Stimulated activated CD4-positive, alpha-beta T cell treated with anti-CD3 and anti-CD28 coated beads, TNF-alpha, amount 100 ng/mL, for 1 hour (primary cell): ENCODE data around the gene RAB3GAP1.
"Not testable (repeated sequence)": the region's sequence is repeated elsewhere in the genome, so short reads cannot be mapped to it uniquely, and the experiment has no call there.

ENCODE experiments used
- DNase-seq, 3 donors: peaks; one replicate each; pipeline ENCODE4 v3.0.0-alpha.2; 2020; ENCODE audit warnings: low read depth in 3 of 3, low spot score in 1 of 3

RAB3GAP1 gene

GRCh38 chr2:135052997-135053474, 944 bp downstream of the RAB3GAP1 start:
- no peak for DNase-seq

- DNase-seq, result no peak
These were observed 3.2 kb downstream of the RAB3GAP1 start for GRCh38 chr2:135055182-135055786.

- no peak for DNase-seq
These were observed 4.7 kb downstream of the RAB3GAP1 start for GRCh38 chr2:135056790-135057189.

DNA sequence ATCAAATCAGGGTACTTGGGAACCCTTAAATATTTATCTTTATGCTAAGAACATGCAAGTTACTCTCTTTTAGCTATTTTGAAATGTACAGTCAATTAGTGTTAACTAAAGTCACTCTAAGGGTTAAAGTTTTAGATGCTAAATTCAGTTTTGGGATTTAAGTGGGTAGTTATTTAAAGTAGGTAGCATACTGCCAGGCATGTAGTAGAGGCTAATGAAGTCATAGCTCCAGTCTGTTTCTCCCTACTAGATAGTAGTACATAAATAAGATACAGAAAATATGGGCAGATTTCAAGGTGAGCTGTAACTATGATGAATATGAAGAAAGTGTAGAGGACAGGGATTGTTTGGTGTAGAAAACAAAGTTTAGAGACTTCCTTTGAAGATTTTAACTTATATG, 7.5 kb downstream of the RAB3GAP1 start:
- DNase-seq, result no peak

DNA sequence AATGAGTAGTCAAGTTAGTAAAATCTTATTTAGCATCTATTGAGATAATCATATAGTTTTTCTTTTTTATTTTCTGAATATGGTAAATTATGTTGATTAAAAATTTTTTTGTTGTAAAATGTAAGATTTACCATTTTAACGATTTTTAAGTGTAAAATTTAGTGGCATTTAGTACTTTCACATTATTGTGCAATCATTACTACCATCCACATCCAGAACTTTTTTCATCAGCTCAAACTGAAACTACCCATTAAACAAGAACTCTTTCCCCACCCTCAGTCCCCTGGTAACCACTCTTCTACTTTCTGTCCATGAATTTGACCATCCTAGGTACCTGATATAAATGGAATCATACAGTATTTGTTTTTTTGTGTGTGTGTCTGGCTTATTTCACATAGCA, 11.1 kb downstream of the RAB3GAP1 start:
- DNase-seq, result no peak

GRCh38 chr2:135064149-135064548, 12.1 kb downstream of the RAB3GAP1 start:
- DNase-seq, result no peak

- no peak for DNase-seq
These were observed 14.6 kb downstream of the RAB3GAP1 start for GRCh38 chr2:135066710-135067109.

GRCh38 chr2:135072125-135072997, 20.3 kb downstream of the RAB3GAP1 start:
- no peak for DNase-seq

GRCh38 chr2:135074216-135074615, 22.1 kb downstream of the RAB3GAP1 start:
- DNase-seq, result no peak

DNA sequence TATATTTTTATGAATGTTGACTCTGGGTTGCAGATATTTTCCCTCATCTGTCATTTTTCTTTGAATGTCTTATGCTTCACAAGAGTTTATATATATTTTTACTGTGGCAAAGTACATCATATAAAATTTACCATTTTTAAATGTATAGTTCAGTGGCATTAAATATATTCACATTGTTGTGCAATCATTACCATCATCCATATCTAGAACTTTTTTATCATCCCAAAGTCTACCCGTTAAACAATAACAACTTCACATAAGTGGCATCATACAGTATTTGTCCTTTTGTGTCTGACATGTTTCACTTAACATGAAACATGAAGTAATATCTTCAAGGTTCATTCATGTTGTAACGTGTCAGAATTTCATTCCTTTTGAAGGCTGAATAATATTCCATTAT, 24.5 kb downstream of the RAB3GAP1 start:
- DNase-seq, result no peak

GRCh38 chr2:135078417-135078816, 26.3 kb downstream of the RAB3GAP1 start:
- no peak for DNase-seq

GRCh38 chr2:135086222-135086621, 34.1 kb downstream of the RAB3GAP1 start:
- DNase-seq, result no peak

DNA sequence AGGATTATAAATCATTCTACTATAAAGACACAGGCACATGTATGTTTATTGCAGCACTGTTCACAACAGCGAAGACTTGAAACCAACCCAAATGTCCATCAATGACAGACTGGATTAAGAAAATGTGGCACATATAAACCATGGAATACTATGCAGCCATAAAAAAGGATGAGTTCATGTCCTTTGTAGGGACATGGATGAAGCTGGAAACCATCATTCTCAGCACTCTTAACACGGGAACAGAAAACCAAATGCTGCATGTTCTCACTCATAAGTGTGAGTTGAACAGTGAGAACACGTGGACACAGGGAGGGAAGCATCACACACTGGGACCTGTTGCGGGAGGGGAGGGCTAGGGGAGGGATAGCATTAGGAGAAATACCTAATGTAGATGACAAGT, 37.5 kb downstream of the RAB3GAP1 start:
- not testable (repeated sequence) for DNase-seq

DNA sequence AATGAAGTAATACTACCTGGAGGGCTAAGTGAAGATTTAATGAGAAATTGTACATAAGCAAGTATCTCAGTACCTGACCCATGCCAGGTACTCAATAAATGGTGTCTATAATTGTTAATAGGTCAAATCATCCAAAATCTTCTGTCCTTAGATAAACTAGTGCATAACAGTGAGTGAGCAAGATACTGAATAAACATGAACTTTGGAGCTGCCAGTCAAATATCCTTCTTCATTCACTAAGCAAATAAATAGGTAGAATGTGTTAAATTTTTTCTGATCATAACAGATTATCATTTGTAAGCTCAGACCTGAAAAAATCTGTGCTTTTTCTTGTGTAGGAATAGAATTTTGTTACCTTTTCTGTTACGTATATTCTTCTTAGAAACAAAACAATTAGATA, 39.6 kb downstream of the RAB3GAP1 start:
- no peak for DNase-seq

GRCh38 chr2:135093193-135093592, 41.1 kb downstream of the RAB3GAP1 start:
- DNase-seq, result no peak

- DNase-seq, result no peak
These were observed 41.7 kb downstream of the RAB3GAP1 start for GRCh38 chr2:135093670-135094330.

- no peak for DNase-seq
These were observed 42.4 kb downstream of the RAB3GAP1 start for GRCh38 chr2:135094508-135094907.

- no peak for DNase-seq
These were observed 43.5 kb downstream of the RAB3GAP1 start for GRCh38 chr2:135095591-135095990.

DNA sequence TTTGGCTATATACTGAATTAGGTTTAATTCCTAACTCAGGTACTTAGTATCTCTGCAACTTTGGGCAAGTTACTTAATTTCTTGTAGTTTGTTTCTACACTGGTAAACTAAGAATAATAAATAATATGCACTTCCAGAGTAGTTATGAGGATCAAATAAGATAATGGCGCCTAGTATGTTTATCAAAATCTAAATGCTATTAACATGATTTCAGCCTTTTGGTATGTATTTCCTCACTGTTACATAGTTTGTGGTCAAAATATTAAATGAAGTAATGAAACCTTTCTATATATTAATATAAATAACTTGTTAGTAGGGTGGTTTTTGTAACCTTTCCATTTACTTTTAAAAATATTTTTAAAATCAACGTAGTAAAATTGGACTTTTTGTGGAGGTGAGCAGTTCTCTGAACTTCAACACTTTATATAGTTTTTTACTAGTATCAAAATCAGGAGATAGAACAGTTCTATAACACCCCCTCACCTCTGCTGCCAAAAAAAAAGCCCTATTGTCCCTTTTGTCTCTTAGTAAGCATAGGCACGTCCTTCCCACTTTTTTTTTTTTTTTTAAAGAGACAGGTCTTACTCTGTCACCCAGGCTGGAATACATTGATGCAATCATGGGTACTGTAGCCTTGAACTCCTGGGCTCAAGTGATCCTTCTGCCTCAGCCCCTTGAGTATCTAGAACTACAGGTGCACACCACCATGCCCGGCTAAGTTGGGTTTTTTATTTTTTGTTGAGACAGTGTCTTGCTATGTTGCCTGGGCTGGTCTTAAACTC, 44.8 kb downstream of the RAB3GAP1 start:
- no peak for DNase-seq

- no peak for DNase-seq
These were observed 45.6 kb downstream of the RAB3GAP1 start for GRCh38 chr2:135097532-135098231.
